Measurements from ENCODE around the gene ITGA5. TPM values are rescaled to one million over a fixed set of nuclear protein-coding genes. Genes with fewer than 3 reads are reported as not detected.

ITGA5 gene
- total and polyA plus RNA-seq, 9 of the 15 experiments (the other 6 are each of a cell fraction or from before 2014, with no cell fraction given) = 9.1 to 82.1 (median 47.4) TPM

- peak; percentile 91 for TF ChIP-seq ARID4B (CRISPR knock-in tag; IDR thresholded peaks at IDR 0.05)
- TF ChIP-seq, protein P1, sequence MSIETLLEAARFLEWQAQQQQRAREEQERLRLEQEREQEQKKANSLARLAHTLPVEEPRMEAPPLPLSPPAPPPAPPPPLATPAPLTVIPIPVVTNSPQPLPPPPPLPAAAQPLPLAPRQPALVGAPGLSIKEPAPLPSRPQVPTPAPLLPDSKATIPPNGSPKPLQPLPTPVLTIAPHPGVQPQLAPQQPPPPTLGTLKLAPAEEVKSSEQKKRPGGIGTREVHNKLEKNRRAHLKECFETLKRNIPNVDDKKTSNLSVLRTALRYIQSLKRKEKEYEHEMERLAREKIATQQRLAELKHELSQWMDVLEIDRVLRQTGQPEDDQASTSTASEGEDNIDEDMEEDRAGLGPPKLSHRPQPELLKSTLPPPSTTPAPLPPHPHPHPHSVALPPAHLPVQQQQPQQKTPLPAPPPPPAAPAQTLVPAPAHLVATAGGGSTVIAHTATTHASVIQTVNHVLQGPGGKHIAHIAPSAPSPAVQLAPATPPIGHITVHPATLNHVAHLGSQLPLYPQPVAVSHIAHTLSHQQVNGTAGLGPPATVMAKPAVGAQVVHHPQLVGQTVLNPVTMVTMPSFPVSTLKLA (conservative IDR thresholded peaks at IDR 0.05) = peak; percentile 57 to 72
- TF ChIP-seq ZNF174 (CRISPR knock-in tag; IDR thresholded peaks at IDR 0.05) = no peak
- TF ChIP-seq, protein P2, sequence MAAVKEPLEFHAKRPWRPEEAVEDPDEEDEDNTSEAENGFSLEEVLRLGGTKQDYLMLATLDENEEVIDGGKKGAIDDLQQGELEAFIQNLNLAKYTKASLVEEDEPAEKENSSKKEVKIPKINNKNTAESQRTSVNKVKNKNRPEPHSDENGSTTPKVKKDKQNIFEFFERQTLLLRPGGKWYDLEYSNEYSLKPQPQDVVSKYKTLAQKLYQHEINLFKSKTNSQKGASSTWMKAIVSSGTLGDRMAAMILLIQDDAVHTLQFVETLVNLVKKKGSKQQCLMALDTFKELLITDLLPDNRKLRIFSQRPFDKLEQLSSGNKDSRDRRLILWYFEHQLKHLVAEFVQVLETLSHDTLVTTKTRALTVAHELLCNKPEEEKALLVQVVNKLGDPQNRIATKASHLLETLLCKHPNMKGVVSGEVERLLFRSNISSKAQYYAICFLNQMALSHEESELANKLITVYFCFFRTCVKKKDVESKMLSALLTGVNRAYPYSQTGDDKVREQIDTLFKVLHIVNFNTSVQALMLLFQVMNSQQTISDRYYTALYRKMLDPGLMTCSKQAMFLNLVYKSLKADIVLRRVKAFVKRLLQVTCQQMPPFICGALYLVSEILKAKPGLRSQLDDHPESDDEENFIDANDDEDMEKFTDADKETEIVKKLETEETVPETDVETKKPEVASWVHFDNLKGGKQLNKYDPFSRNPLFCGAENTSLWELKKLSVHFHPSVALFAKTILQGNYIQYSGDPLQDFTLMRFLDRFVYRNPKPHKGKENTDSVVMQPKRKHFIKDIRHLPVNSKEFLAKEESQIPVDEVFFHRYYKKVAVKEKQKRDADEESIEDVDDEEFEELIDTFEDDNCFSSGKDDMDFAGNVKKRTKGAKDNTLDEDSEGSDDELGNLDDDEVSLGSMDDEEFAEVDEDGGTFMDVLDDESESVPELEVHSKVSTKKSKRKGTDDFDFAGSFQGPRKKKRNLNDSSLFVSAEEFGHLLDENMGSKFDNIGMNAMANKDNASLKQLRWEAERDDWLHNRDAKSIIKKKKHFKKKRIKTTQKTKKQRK (IDR thresholded peaks at IDR 0.05; ENCODE audit: borderline replicate concordance, low read depth, low read length) = no peak
- peak; percentile 54; the same call in 1 of the 2 replicates for TF ChIP-seq BCOR (IDR thresholded peaks at IDR 0.05)
- no peak for TF ChIP-seq FOSL1 (tag; conservative IDR thresholded peaks at IDR 0.05)
- no peak for TF ChIP-seq ELF2 (CRISPR knock-in tag; IDR thresholded peaks at IDR 0.05)
- TF ChIP-seq ADNP (tag; IDR thresholded peaks at IDR 0.05) = no peak
Measured at GRCh38 chr12:54379398-54380201, 39.5 kb downstream of the ITGA5 start (continued).
